Left forelimb (tissue), 1 donor: ENCODE data around the gene ELOVL6.
"Not testable (repeated sequence)": the region's sequence is repeated elsewhere in the genome, so short reads cannot be mapped to it uniquely, and the experiment has no call there.

Experiments
- DNase-seq: peaks from one replicate; pipeline ENCODE4 v3.0.0-alpha.2; 2018; ENCODE audit warnings: low spot score

ELOVL6 gene

GRCh38 chr4:110124711-110125110 is 73.7 kb downstream of the ELOVL6 start:
- no peak for DNase-seq

DNA sequence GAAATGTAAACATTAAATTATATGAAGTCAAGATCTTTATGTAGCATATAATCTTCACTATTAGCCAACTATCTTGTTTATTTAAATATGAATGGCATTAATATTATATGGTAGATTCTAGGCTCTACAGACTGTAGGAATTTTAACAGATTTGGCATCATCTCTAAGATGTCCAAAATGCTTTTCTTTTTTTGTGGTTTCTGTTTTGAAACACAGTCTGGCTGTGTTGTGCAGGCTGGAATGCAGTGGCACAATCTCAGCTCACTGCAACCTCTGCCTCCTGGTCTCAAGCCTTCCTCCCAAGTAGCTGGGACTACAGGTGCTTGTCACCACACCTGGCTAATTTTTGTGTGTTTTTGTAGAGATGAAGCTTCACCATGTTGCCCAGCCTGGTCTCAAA is 76.2 kb downstream of the ELOVL6 start:
- no peak for DNase-seq

DNA sequence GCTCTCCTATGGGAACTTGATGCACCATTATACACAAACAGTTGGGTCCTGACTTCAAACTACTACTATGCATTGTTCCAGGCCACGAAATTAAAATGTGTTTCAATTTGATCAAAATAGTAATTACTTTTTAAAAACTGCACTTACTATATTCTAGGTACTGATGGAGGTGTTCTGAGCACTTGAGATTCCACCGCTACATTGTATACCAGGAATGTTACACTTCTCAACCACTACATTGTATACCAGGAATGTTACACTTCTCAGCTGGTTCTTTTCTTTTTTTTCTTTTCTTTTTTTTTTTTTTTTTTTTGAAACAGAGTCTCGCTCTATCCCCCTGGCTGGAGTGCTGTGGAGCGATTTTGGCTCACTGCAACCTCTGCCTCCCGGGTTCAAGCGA is 77.9 kb downstream of the ELOVL6 start:
- no peak for DNase-seq

GRCh38 chr4:110119880-110120279 is 78.5 kb downstream of the ELOVL6 start:
- DNase-seq = no peak

GRCh38 chr4:110119337-110119736 is 79.1 kb downstream of the ELOVL6 start:
- DNase-seq = no peak

DNA sequence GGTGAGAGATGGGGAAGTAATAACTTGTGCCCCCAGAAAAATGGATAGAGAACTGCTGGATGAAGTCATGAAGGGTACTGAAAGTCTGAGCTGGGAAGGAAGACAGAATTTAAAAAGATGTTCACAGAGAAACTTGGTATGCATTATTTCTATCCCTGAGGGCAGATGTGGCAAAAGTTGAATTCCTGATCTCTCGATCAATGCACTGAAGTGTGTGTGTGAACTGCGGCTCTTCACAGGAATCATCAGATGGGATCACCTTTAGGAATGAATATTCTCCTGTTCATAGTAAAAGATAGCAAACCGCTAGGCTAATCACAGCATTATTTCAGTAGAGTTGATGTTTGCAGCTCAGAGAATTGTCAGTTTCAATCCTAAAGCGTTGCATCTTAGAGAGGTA is 86.4 kb downstream of the ELOVL6 start:
- DNase-seq = no peak

GRCh38 chr4:110109455-110109854 is 89.0 kb downstream of the ELOVL6 start:
- no peak for DNase-seq

DNA sequence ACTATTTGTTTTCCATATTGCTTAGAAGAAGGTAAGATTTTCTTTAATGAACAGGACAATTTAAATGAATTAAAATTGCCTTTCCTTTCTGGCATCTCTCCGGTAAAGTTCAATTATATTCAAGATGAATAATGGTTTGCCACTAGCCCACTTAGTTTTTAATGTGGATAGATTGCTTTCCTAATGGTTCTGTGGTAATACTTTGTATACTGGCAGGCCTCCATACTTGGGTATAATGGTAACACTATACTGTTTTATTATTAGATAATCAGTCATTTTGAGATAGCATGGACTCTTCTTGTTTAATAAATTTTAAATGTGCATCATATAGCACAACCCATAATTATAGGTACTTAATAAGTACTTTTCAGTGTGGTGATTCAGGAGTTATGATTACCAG is 89.5 kb downstream of the ELOVL6 start:
- no peak for DNase-seq

DNA sequence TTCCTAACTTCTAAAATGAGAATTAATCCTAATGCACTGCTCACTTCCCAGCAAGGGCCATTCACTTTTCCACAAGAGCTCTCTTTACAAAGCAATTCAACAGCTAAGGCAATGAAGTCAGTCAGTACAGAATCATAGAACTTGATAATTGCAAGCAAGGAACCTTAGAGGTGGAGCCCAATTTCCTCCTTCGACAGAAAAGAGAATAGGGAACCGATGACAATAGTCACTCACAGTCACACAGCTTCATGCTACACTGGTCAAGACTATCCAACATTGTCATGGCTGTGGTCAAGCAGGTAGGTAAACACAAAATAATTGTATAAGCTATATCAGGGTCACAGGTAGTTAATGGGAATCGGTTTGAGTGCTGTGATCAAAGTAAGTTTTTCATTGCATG is 90.0 kb downstream of the ELOVL6 start:
- DNase-seq = no peak

GRCh38 chr4:110107866-110108265 is 90.5 kb downstream of the ELOVL6 start:
- no peak for DNase-seq

- no peak for DNase-seq
These were observed 91.5 kb downstream of the ELOVL6 start for GRCh38 chr4:110106931-110107296.

- DNase-seq = no peak
These were observed 93.8 kb downstream of the ELOVL6 start for GRCh38 chr4:110104661-110105060.

DNA sequence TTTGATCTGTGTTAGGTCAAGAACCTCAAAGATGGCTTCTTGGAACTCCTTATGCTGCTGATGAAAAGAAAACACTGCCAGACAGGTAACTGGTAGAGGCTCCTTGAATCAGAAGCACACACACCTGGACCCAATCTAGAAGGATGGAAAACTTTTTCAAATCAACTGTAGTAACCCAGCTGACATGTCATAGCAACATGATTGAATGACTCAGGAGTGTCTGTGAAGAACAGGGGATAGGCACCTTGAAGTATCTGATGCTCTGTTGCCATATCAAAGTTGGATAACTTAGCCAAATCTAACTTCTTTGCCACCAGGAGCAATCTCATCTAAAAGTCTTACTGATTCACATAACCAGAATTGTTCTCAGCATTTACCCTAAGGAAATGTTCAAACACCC is 98.8 kb downstream of the ELOVL6 start:
- DNase-seq = no peak

DNA sequence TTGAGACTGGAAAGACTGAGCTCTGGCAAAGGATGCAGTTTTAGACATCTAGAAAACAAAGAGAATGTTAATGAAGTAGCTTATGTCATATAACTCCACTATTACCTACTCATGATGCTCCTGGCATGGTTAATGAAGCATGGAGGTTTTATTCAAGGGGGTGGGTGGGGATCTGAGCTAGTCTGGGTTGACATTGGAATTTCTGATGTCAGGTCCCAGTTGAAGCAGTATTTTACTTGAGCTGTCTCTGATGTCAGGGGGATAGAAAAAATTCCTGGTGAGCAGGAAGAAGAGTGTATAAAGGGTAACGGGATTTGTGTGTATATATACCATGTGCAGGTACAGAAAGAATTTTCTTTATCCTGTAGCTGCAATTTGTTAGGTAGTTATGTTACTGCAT is 102.0 kb downstream of the ELOVL6 start:
- no peak for DNase-seq

GRCh38 chr4:110092646-110093045 is 105.8 kb downstream of the ELOVL6 start:
- no peak for DNase-seq

- DNase-seq = no peak
These were observed 106.8 kb downstream of the ELOVL6 start for GRCh38 chr4:110091434-110092140.

DNA sequence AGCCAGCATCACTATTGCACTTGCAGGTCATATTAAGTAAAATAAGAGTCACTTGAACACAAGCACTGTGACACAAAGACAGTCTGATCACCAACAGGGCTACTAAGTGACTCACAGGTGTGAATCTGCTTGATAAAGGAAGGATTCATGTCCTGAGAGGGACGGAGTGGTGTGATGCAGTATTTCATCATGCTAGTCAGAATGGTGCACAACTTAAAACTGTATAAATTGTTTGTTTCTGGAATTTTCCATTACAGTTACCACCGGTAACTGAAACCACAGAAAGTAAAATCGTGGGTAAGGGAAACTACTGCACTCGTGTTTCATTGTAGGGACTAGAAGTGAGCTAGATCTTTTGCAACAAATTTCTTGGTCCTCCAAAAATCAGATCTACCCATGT is 109.7 kb downstream of the ELOVL6 start:
- DNase-seq = no peak

- no peak for DNase-seq
These were observed 111.2 kb downstream of the ELOVL6 start for GRCh38 chr4:110087070-110087708.

DNA sequence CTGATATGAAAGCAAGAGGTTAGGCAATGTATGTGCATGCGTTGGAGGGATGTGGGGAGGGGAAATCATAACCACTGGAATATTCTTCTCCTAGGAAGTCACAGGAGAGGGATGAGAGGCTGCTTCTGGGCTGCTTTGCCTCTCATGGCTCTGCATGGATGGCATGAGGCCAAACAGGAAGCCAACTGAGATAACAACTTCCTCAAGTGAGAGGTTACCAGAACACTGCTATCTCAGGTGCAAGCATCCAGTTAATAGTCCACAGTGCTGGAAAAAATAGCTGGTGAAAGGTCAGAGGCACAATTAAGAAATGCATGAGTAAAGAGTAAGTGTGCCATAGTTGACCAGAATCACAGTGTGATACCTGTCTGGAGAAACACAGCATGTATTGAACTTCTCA is 113.3 kb downstream of the ELOVL6 start:
- DNase-seq = no peak

GRCh38 chr4:110084154-110084553 is 114.3 kb downstream of the ELOVL6 start:
- no peak for DNase-seq

- not testable (repeated sequence) for DNase-seq
These were observed 120.3 kb downstream of the ELOVL6 start for GRCh38 chr4:110078148-110078547.

DNA sequence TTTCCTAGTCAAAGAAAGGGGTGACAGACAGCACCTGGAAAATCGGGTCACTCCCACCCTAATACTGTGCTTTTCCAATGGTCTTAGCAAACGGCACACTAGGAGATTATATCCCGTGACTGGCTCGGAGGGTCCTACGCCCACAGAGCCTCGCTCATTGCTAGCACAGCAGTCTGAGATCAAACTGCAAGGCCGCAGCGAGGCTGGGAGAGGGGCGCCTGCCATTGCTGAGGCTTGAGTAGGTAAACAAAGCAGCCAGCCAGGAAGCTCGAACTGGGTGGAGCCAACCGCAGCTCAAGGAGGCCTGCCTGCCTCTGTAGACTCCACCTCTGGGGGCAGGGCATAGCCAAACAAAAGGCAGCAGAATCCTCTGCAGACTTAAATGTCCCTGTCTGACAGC is 121.6 kb downstream of the ELOVL6 start:
- DNase-seq = not testable (repeated sequence)

DNA sequence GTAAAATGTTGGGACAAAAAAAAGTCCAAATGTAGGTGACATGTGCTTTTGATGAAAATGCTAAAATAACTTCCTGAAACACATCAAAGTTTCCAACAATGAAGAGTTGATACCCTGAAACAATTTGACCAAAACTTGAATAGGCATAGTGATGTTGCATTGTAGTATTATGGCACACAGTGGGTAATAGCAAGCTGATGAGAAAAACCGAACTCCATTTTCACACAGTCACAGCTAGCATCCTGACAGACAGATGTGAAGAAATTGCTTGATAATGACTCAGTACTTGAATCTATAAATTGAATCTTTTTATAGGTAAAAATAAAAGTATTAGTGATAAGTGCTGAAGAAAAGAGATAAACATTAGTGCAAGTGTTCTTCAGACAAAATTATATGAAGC is 122.5 kb downstream of the ELOVL6 start:
- no peak for DNase-seq

DNA sequence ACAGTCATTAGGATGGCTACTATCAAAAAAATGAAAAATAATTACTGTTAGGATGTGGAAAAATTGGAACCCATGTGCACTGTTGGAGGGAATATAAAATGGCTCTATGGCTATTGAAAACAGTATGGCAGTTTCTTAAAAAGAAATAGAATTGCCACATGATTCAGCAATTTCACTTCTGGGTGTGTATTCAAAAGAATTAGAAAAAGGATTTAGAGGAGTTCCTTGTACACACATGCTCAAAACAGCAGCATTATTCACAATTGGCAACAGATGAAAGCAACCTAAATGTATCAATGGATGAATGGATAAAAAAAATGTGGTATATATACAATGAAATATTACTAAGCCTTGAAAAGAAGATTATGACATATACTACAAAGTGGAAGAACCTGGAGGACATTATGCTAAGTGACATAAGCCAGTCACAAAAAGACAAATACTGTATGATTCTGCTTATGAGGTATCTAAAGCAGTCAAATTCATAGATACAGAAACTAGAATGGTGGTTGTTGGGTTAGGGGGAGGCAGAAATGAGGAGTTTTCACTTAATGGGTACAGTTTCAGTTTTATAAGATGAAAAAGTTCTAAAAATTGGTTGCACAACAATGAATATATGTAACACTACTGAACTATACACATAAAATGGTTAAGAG is 123.2 kb downstream of the ELOVL6 start:
- DNase-seq = no peak
